H1 (cell line): Measurements from ENCODE around the gene CROCC. TPM values are rescaled to one million over a fixed set of nuclear protein-coding genes. Genes with fewer than 3 reads are reported as not detected.

Source experiments
- FOSL1 ChIP-seq: IDR thresholded peaks from 2 replicates; pipeline ENCODE4 v1.6.1; 2011; ENCODE audit warnings: mild to moderate bottlenecking, low read depth, low read length, moderate library complexity; ENCODE audit not compliant: insufficient read depth
- KDM4A ChIP-seq: IDR thresholded peaks from one replicate; pipeline ENCODE4 v1.7.1; 2012; ENCODE audit warnings: low read depth, mild to moderate bottlenecking, moderate library complexity, low read length, inconsistent platforms; ENCODE audit not compliant: severe bottlenecking
- POLR2A ChIP-seq, 2 experiments: IDR thresholded peaks; 1 replicate in 1 of 2; 2 replicates in 1 of 2; pipeline ENCODE4 v1.6.1; 2011; ENCODE audit warnings: low read depth in 2 of 2, low read length in 2 of 2, mild to moderate bottlenecking in 2 of 2; ENCODE audit errors: control extremely low read depth in 1 of 2
- SRF ChIP-seq: IDR thresholded peaks from 2 replicates; pipeline ENCODE4 v1.6.1; 2011; ENCODE audit warnings: mild to moderate bottlenecking, low read depth, low read length, moderate library complexity
- YY1 ChIP-seq: IDR thresholded peaks from 2 replicates; pipeline ENCODE4 v1.6.1; 2011; ENCODE audit warnings: low read depth, mild to moderate bottlenecking, low read length
- polyA plus RNA-seq, 7 experiments: library from polyadenylated mRNA; depleted of rRNA in 3 of 7; stranded (reverse) in 5 of 7; unstranded in 2 of 7; fragments of >200 nt in 5 of 7; fragments of 200-250 nt in 2 of 7; gene quantifications; 1 replicate in 5 of 7; 2 replicates in 1 of 7; 4 replicates in 1 of 7; pipeline versions ENCODE4 v1.2.1 to v1.2.3, GENCODE V29; 2011 to 2013; ENCODE audit warnings: missing spikeins in 2 of 7, mixed read lengths in 2 of 7
- total RNA-seq: library from RNA; stranded (reverse); fragmentation: NEBNext Ultra II Directional; extraction: Animal tissue kit (Norgen Biotek cat#: 25700); gene quantifications from 2 replicates; pipeline ENCODE4 v1.2.1, GENCODE V29; 2021

Gene CROCC
- total and polyA plus RNA-seq, 2 of the 8 experiments (the other 6 are each of a cell fraction or from before 2014, with no cell fraction given) = 12.1 to 39.5 TPM

DNA sequence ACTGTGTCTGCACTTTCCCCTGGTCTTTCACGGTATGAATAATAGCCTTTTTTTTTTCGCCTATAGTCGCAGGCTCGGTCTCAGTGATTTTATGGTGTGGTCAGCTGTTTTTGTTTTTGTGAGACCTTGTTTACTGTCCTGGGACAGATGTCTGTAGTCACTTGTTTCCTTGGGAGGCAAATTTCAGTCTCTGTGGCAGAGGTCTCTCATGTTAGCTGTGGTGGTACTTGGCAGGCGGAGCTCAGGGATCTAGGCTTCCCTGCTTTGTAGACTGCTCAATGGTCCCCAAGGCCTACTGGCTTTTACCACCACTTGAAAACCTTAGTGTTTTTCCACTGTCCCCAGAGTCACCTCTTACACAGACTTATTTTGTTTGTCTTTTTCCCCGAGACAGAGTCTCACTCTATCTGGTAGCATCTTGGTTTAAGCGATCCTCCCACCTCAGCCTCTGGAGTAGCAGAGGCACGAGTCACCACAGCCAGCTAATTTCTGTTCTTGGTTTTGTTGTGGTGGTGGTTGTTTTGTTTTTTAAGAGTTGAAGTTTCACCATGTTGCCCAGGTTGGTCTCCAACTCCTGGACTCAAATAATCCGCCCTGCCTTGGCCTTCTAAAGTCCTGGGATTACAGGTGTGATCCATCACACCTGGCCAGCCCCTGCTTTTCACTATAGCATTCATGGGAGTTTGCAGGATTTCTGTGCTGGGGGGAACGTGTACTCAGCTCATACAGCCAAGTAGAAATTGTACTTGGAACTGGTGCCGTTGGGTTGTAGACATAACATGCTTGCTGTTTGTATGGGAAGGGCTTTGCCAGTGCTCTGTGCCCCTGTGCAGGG, 15.6 kb upstream of the CROCC start (continued):
- TF ChIP-seq SRF (no peak), POLR2A (IDR thresholded peaks at IDR 0.05; ENCODE audit: control extremely low read depth in 1 of 2, low read depth in 2 of 2, low read length in 2 of 2) (no peak), YY1 (no peak), KDM4A (no peak), FOSL1 (no peak)
